ENCODE data around the gene MRPS18A. TPM values are rescaled to one million over a fixed set of nuclear protein-coding genes. Genes with fewer than 3 reads are reported as not detected.

The MRPS18A gene
- total and polyA plus RNA-seq, 2 of the 13 experiments (the other 11 are each of a cell fraction or from before 2014, with no cell fraction given): 87.8 to 89.1 TPM

DNA sequence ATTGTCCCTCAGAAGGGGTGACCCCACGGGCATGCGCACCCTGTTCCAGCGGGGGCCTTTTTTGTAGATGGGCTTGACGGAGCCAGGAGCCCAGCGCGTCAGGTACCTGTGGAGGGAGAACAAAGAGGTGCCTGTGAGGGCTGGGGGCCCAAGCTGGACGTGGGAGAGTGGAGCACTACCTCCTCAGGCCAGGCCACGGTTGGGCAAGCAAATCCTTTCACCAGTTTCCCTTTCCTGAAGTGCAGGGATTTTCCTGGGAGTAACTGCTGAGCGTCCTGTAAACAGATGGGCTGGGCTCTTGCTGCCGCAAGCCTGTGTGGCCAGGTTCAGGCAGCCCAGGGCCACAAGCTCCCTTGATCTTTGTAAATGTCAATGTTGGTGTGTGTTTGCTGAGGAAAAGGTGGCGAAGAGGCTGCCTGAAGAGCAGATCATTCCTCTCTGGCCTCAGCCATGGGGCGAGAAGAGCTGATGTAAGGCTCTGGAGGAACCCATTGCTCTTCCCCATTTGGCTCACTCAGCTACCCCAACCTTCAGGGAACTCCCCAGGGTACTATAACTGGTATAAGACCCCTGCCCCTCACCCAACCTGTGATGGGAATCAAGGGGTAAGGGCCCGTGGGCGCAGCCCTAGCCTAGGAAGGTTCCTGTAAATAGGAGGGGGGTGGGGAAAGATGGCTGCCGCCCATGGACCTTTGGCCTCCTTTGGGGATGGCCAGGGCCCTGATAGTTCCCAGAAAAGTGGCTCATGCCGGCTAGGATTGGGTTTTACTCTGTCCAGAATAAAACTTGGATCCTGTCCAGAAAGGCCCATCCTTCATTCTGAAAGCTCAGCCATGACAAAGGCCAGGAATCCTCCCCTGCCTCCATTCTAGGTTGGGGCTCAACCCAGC lies 15.5 kb downstream of the MRPS18A start (continued):
- peak; percentile 59; the same call in 1 of the 2 replicates for TF ChIP-seq ZNF136 (CRISPR knock-in tag; IDR thresholded peaks at IDR 0.05; ENCODE audit: low read depth)
- TF ChIP-seq AKAP8 (CRISPR knock-in tag; IDR thresholded peaks at IDR 0.05): peak; percentile 79
- TF ChIP-seq ARNT2 (CRISPR knock-in tag; IDR thresholded peaks at IDR 0.05; ENCODE audit: low read depth): peak; percentile 80; the same call in 1 of the 2 replicates
- peak; percentile 51; the same call in 1 of the 2 replicates for TF ChIP-seq REPIN1 (CRISPR knock-in tag; IDR thresholded peaks at IDR 0.05; ENCODE audit: borderline replicate concordance, low read depth)
- TF ChIP-seq, protein P1, sequence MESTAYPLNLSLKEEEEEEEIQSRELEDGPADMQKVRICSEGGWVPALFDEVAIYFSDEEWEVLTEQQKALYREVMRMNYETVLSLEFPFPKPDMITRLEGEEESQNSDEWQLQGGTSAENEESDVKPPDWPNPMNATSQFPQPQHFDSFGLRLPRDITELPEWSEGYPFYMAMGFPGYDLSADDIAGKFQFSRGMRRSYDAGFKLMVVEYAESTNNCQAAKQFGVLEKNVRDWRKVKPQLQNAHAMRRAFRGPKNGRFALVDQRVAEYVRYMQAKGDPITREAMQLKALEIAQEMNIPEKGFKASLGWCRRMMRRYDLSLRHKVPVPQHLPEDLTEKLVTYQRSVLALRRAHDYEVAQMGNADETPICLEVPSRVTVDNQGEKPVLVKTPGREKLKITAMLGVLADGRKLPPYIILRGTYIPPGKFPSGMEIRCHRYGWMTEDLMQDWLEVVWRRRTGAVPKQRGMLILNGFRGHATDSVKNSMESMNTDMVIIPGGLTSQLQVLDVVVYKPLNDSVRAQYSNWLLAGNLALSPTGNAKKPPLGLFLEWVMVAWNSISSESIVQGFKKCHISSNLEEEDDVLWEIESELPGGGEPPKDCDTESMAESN (CRISPR knock-in tag; conservative IDR thresholded peaks at IDR 0.05): peak; percentile 66; the same call in 1 of the 2 replicates
- TF ChIP-seq ESRRA (CRISPR knock-in tag; IDR thresholded peaks at IDR 0.05; ENCODE audit: low read depth): 0 out of 2 replicates have a peak, but pooled peaks have one; percentile 58
- TF ChIP-seq, protein P2, sequence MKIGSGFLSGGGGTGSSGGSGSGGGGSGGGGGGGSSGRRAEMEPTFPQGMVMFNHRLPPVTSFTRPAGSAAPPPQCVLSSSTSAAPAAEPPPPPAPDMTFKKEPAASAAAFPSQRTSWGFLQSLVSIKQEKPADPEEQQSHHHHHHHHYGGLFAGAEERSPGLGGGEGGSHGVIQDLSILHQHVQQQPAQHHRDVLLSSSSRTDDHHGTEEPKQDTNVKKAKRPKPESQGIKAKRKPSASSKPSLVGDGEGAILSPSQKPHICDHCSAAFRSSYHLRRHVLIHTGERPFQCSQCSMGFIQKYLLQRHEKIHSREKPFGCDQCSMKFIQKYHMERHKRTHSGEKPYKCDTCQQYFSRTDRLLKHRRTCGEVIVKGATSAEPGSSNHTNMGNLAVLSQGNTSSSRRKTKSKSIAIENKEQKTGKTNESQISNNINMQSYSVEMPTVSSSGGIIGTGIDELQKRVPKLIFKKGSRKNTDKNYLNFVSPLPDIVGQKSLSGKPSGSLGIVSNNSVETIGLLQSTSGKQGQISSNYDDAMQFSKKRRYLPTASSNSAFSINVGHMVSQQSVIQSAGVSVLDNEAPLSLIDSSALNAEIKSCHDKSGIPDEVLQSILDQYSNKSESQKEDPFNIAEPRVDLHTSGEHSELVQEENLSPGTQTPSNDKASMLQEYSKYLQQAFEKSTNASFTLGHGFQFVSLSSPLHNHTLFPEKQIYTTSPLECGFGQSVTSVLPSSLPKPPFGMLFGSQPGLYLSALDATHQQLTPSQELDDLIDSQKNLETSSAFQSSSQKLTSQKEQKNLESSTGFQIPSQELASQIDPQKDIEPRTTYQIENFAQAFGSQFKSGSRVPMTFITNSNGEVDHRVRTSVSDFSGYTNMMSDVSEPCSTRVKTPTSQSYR (CRISPR knock-in tag; IDR thresholded peaks at IDR 0.05; ENCODE audit: borderline replicate concordance): peak; percentile 12; the same call in 1 of the 2 replicates
- peak; percentile 71; the same call in 1 of the 2 replicates for TF ChIP-seq POGZ (CRISPR knock-in tag; IDR thresholded peaks at IDR 0.05)
- peak; percentile 48 for TF ChIP-seq CEBPB (IDR thresholded peaks at IDR 0.05; ENCODE audit: borderline replicate concordance, low read depth, low read length)
- TF ChIP-seq CHD4 (IDR thresholded peaks at IDR 0.05; ENCODE audit: borderline replicate concordance, low read length): peak; percentile 54; the same call in 1 of the 2 replicates
- 0 out of 2 replicates have a peak, but pooled peaks have one; percentile 47 for TF ChIP-seq NR2F2 (IDR thresholded peaks at IDR 0.05; ENCODE audit: borderline replicate concordance, low read depth)
- TF ChIP-seq, protein P3, sequence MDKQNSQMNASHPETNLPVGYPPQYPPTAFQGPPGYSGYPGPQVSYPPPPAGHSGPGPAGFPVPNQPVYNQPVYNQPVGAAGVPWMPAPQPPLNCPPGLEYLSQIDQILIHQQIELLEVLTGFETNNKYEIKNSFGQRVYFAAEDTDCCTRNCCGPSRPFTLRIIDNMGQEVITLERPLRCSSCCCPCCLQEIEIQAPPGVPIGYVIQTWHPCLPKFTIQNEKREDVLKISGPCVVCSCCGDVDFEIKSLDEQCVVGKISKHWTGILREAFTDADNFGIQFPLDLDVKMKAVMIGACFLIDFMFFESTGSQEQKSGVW (CRISPR knock-in tag; IDR thresholded peaks at IDR 0.05; ENCODE audit: borderline replicate concordance): no peak
- TF ChIP-seq MZF1 (CRISPR knock-in tag; IDR thresholded peaks at IDR 0.05; ENCODE audit: borderline replicate concordance): 0 out of 2 replicates have a peak, but pooled peaks have one; percentile 10
- TF ChIP-seq MXI1 (IDR thresholded peaks at IDR 0.05; ENCODE audit: borderline replicate concordance, low read depth, low read length): peak; percentile 71; the same call in 1 of the 3 replicates
- TF ChIP-seq ZNF768 (CRISPR knock-in tag; IDR thresholded peaks at IDR 0.05): no peak
- TF ChIP-seq, protein P4, sequence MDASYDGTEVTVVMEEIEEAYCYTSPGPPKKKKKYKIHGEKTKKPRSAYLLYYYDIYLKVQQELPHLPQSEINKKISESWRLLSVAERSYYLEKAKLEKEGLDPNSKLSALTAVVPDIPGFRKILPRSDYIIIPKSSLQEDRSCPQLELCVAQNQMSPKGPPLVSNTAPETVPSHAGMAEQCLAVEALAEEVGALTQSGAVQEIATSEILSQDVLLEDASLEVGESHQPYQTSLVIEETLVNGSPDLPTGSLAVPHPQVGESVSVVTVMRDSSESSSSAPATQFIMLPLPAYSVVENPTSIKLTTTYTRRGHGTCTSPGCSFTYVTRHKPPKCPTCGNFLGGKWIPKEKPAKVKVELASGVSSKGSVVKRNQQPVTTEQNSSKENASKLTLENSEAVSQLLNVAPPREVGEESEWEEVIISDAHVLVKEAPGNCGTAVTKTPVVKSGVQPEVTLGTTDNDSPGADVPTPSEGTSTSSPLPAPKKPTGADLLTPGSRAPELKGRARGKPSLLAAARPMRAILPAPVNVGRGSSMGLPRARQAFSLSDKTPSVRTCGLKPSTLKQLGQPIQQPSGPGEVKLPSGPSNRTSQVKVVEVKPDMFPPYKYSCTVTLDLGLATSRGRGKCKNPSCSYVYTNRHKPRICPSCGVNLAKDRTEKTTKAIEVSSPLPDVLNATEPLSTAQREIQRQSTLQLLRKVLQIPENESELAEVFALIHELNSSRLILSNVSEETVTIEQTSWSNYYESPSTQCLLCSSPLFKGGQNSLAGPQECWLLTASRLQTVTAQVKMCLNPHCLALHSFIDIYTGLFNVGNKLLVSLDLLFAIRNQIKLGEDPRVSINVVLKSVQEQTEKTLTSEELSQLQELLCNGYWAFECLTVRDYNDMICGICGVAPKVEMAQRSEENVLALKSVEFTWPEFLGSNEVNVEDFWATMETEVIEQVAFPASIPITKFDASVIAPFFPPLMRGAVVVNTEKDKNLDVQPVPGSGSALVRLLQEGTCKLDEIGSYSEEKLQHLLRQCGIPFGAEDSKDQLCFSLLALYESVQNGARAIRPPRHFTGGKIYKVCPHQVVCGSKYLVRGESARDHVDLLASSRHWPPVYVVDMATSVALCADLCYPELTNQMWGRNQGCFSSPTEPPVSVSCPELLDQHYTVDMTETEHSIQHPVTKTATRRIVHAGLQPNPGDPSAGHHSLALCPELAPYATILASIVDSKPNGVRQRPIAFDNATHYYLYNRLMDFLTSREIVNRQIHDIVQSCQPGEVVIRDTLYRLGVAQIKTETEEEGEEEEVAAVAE (CRISPR knock-in tag; IDR thresholded peaks at IDR 0.05; ENCODE audit: borderline replicate concordance): 0 out of 2 replicates have a peak, but pooled peaks have one; percentile 30

Data from HepG2 (cell line).